Measurements from ENCODE around the gene ATP5F1D.

DNA sequence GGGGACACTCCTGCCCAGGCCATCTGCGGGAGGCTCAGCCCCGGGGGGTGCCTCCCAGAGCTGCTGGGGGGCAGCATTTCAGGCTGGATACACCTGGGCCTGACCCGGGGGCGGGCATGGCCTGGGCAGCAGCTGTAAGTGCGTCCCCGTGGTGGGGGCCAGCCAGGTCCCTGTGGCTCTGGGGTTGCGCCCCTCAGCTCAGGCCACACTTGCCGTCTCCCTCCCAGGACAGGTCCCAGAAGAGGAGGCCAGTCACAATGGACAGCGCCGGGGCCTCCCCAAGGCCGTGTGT lies 15.4 kb upstream of the ATP5F1D start:
- TF ChIP-seq ZNF274 (IDR thresholded peaks at IDR 0.05; ENCODE audit: low read depth, low read length) (no peak), SUZ12 (IDR thresholded peaks at IDR 0.05; ENCODE audit: extremely low read depth, insufficient read depth, insufficient read length) (no peak), YY1 (IDR thresholded peaks at IDR 0.05; ENCODE audit: insufficient read depth, insufficient read length) (no peak)
